RWPE2 (cell line): Measurements from ENCODE around the gene TMEM258.

Experiments
- ATAC-seq: fragments of 200-7000 bp; cut with Tn5 transposase; 3 replicates; pipeline ENCODE4 v1.9.1; 2021; ENCODE audit warnings: low read depth
- DNase-seq: peaks from one replicate; pipeline ENCODE4 v3.0.0-alpha.2; 2020; ENCODE audit warnings: low spot score
- H3K27ac ChIP-seq: fragments of 450-650 bp; 2 replicates; pipeline ENCODE4 v1.5.1; 2017; ENCODE audit warnings: mild to moderate bottlenecking; ENCODE audit not compliant: poor library complexity, severe bottlenecking
- H3K27me3 ChIP-seq: fragments of 250-450 bp; sonication (Bioruptor Pico); 2 replicates; pipeline ENCODE4 v1.5.1; 2021; ENCODE audit warnings: mild to moderate bottlenecking, moderate library complexity; ENCODE audit not compliant: insufficient read depth, poor library complexity, severe bottlenecking
- H3K36me3 ChIP-seq: fragments of 250-450 bp; sonication (Bioruptor Pico); 2 replicates; pipeline ENCODE4 v1.5.1; 2020; ENCODE audit warnings: low read depth, mild to moderate bottlenecking, moderate library complexity
- H3K4me1 ChIP-seq: fragments of 250-450 bp; sonication (Bioruptor Pico); 2 replicates; pipeline ENCODE4 v1.5.1; 2021; ENCODE audit warnings: mild to moderate bottlenecking, moderate library complexity; ENCODE audit not compliant: insufficient read depth, poor library complexity, severe bottlenecking
- H3K4me3 ChIP-seq: fragments of 250-450 bp; sonication (Bioruptor Pico); 2 replicates; pipeline ENCODE4 v1.5.1; 2021; ENCODE audit warnings: mild to moderate bottlenecking, moderate library complexity; ENCODE audit not compliant: severe bottlenecking
- H3K9me3 ChIP-seq: fragments of 250-450 bp; sonication (Bioruptor Pico); 2 replicates; pipeline ENCODE4 v1.5.1; 2021; ENCODE audit warnings: mild to moderate bottlenecking, moderate library complexity; ENCODE audit not compliant: severe bottlenecking
- TF ChIP-seq, protein P1 (sequence below): fragments of 450-650 bp; IDR thresholded peaks from one replicate; pipeline ENCODE4 v1.5.1; 2017; ENCODE audit warnings: mild to moderate bottlenecking, moderate library complexity; ENCODE audit not compliant: poor library complexity, severe bottlenecking

TMEM258 gene

DNA sequence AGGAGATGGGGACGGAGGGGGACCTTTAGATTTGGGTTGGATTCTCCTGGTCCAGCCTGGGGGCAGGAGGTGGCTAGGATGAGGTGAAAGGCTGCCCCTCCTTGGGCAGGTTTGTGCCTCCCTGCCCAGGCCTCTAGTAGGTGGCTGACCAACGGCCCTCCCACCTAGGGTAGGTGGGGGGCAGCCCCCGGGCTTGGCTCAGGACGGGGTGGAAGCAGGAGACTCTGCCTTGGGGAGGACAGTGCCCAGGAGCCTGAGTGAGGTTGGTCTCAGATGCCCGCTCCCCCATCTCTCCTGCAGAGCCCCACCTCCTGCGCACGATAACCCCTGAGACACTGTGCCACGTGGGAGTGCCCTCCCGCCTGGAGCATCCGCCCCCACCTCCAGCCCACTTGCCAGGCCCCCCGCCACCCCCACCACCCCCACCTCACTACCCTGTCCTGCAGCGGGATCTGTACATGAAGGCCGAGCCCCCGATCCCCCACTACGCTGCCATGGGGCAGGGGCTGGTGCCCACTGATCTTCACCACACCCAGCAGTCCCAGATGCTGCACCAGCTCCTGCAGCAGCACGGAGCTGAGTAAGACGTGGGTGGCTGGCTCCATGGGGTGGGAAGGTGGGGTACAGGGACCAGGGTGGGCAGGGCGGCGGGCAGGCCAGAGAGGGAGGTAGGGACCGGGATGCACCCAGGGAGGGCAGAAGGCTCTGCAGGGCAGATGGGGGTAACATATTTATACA is 22.3 kb downstream of the TMEM258 start:
- H3K9me3 ChIP-seq: no peaks in the 10 kb centered on the region
- no peaks in the 10 kb centered on the region for H3K27me3 ChIP-seq
- no peaks in the 10 kb centered on the region for H3K4me1 ChIP-seq
- no peak for DNase-seq
- H3K4me3 ChIP-seq: no peak overlapping the region
- H3K27ac ChIP-seq: no peak overlapping the region
- TF ChIP-seq, protein P1, sequence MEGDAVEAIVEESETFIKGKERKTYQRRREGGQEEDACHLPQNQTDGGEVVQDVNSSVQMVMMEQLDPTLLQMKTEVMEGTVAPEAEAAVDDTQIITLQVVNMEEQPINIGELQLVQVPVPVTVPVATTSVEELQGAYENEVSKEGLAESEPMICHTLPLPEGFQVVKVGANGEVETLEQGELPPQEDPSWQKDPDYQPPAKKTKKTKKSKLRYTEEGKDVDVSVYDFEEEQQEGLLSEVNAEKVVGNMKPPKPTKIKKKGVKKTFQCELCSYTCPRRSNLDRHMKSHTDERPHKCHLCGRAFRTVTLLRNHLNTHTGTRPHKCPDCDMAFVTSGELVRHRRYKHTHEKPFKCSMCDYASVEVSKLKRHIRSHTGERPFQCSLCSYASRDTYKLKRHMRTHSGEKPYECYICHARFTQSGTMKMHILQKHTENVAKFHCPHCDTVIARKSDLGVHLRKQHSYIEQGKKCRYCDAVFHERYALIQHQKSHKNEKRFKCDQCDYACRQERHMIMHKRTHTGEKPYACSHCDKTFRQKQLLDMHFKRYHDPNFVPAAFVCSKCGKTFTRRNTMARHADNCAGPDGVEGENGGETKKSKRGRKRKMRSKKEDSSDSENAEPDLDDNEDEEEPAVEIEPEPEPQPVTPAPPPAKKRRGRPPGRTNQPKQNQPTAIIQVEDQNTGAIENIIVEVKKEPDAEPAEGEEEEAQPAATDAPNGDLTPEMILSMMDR: no peak
- H3K36me3 ChIP-seq: no peaks in the 10 kb centered on the region
- no peak for ATAC-seq

DNA sequence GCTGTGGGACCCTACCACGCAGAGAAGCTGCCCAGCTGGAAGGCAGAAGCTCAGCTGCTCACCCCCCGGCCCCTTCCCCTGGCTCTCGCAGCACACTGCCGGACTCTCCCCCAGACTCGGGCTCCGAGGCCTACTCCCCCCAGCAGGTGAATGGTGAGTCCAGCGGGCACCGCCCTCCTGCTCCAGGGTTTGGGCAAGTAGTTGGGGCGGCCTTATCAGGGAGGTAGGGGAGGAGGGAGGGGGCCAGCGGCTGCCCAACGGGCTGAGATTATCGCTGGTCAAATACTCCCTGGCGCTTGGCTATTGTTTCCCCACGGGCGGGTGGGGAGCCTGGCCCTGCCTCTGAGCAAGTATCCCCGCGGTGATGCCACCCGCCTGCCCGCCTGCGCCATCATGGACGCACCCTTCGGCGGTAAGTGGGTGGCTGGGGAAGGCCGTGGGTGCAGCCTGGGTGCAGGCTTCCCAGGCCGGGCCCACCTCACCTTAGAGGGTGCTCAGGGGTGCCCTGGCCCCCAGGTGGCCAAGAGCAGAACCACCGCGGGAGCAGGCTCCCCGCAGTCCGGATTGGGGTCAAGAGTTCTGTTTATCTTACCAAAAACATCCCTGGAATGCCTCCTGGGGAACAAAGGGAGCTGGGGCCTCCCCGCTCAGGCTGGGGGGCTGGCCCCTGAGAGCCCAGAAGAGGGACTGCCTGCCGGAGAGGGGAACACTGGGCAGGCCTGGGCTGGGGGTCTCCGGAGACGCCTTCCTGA is 23.1 kb downstream of the TMEM258 start:
- Histone ChIP-seq H3K27ac (no peak overlapping the region), H3K36me3 (no peaks in the 10 kb centered on the region), H3K9me3 (no peaks in the 10 kb centered on the region), H3K4me3 (no peak overlapping the region), H3K4me1 (no peaks in the 10 kb centered on the region), H3K27me3 (no peaks in the 10 kb centered on the region)
- ATAC-seq (no peak), DNase-seq (no peak)
- TF ChIP-seq, protein P1: no peak

DNA sequence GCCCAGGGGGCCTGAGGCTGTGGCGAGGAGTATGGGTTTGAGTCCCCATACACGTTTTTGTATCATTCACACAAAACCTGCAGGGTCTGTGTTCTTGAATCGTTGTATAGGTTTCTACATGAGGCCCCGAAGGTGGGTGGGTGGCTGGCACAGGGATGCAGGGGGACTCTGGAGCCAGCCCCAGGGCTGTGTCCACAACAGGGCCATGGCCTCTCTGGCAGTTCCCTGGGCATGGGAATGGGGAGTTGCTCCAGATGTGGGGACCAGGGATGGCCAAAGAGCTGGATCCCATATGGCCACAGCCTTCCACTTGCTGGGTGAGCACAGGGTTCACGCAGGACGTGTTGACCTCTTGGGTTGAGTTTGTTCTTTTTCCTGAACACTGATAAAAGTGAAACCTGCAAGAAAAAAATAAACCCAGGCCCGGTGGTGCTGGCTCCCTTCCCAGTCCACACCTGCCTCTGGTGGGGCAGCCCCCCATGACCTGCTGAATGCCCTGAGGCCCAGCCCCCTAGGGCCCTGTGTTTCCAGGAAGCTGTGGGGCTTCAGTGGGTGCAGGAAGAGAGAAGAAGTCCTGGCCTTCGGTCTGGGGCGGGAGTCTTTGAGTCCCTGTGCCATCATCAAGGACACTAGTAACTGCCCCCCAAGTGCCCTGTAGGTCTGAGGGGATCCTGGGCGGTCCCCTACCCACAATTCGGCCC is 23.9 kb downstream of the TMEM258 start:
- ATAC-seq (no peak), DNase-seq (no peak)
- TF ChIP-seq, protein P1: no peak
- H3K27ac ChIP-seq: no peak overlapping the region
- H3K4me1 ChIP-seq: no peaks in the 10 kb centered on the region
- no peak overlapping the region for H3K4me3 ChIP-seq
- no peaks in the 10 kb centered on the region for H3K27me3 ChIP-seq
- no peaks in the 10 kb centered on the region for H3K36me3 ChIP-seq
- no peaks in the 10 kb centered on the region for H3K9me3 ChIP-seq

- no peaks in the 10 kb centered on the region for H3K4me1 ChIP-seq
- ATAC-seq: peak; percentile 24; the same call in 2 of the 3 replicates
- TF ChIP-seq, protein P1: no peak
Measured at GRCh38 chr11:61766353-61766841, 26.0 kb downstream of the TMEM258 start.

More at GRCh38 chr11:61766353-61766841, 26.0 kb downstream of the TMEM258 start:
- Histone ChIP-seq H3K4me3 (no peak overlapping the region), H3K9me3 (no peaks in the 10 kb centered on the region), H3K27ac (no peak overlapping the region), H3K27me3 (no peaks in the 10 kb centered on the region), H3K36me3 (no peaks in the 10 kb centered on the region)
- DNase-seq: no peak
